GM23338 (cell line): ENCODE measurements around the gene TREM1.

ENCODE experiments used
- CREB1 ChIP-seq: fragments of 250-450 bp; sonication (Bioruptor Pico); IDR thresholded peaks from 2 replicates; pipeline ENCODE4 v1.5.0; 2020; ENCODE audit warnings: low read depth, mild to moderate bottlenecking, moderate library complexity
- CTCF ChIP-seq, 2 experiments: fragments of 200-600 bp in 1 of 2; sonication (generic) in 1 of 2; conservative IDR thresholded peaks; 2 replicates each; pipeline versions ENCODE4 v1.5.1 to v1.6.1; 2016 to 2017; ENCODE audit warnings: antibody characterized with exemption in 2 of 2, low read depth in 2 of 2, mild to moderate bottlenecking in 2 of 2, moderate library complexity in 1 of 2
- EZH2 ChIP-seq: fragments of 200-600 bp; sonication (generic); IDR thresholded peaks from one replicate; pipeline ENCODE4 v1.8.0; 2017; ENCODE audit warnings: antibody characterized with exemption, mild to moderate bottlenecking, low read depth; ENCODE audit not compliant: unreplicated experiment
- EZH2phosphoT487 ChIP-seq: fragments of 200-600 bp; sonication (generic); IDR thresholded peaks from one replicate; pipeline ENCODE4 v1.8.1; 2018; ENCODE audit warnings: antibody characterized with exemption; ENCODE audit not compliant: unreplicated experiment
- JUNB ChIP-seq: IDR thresholded peaks from one replicate; pipeline ENCODE4 v1.6.1; 2016; ENCODE audit warnings: antibody characterized with exemption; ENCODE audit not compliant: unreplicated experiment
- POLR2AphosphoS5 ChIP-seq: IDR thresholded peaks from 2 replicates; pipeline ENCODE4 v1.6.1; 2016; ENCODE audit warnings: antibody characterized with exemption, low read depth
- REST ChIP-seq: IDR thresholded peaks from one replicate; pipeline ENCODE4 v1.6.1; 2018; ENCODE audit warnings: antibody characterized with exemption; ENCODE audit not compliant: unreplicated experiment
- ZNF114 ChIP-seq: fragments of 250-450 bp; sonication (Bioruptor Pico); IDR thresholded peaks from 2 replicates; pipeline ENCODE4 v1.5.0; 2020; ENCODE audit warnings: mild to moderate bottlenecking, moderate library complexity
- ZNF462 ChIP-seq: fragments of 250-450 bp; sonication (Bioruptor Pico); IDR thresholded peaks from 2 replicates; pipeline ENCODE4 v1.5.0; 2020; ENCODE audit warnings: mild to moderate bottlenecking, moderate library complexity

- TF ChIP-seq EZH2, result no peak
- TF ChIP-seq CTCF (conservative IDR thresholded peaks at IDR 0.05; ENCODE audit: low read depth in 2 of 2), result no peak
- TF ChIP-seq POLR2AphosphoS5, result no peak
- no peak for TF ChIP-seq EZH2phosphoT487
- TF ChIP-seq REST, result no peak
- no peak for TF ChIP-seq CREB1
- no peak for TF ChIP-seq ZNF114
- TF ChIP-seq ZNF462, result no peak
- no peak for TF ChIP-seq JUNB
These were observed 55.2 kb downstream of the TREM1 start for GRCh38 chr6:41231246-41231645.
